Prostate gland (tissue), 2 donors: Measurements from ENCODE around the gene PLA2G3.

Source experiments
- CTCF ChIP-seq, 4 experiments: fragments of 200-600 bp in 2 of 4; fragments of 450-650 bp in 2 of 4; sonication (generic) in 2 of 4; IDR thresholded peaks; 1 replicate in 3 of 4; 2 replicates in 1 of 4; pipeline ENCODE4 v1.5.1; 2016 to 2019; ENCODE audit warnings: antibody characterized with exemption in 4 of 4, mild to moderate bottlenecking in 2 of 4, moderate library complexity in 2 of 4
- POLR2A ChIP-seq: fragments of 450-650 bp; IDR thresholded peaks from one replicate; pipeline ENCODE4 v1.6.1; 2016; ENCODE audit warnings: antibody characterized with exemption, mild to moderate bottlenecking
- POLR2AphosphoS5 ChIP-seq: sonication (generic); formaldehyde crosslinking; IDR thresholded peaks from one replicate; pipeline ENCODE4 v1.6.1; 2017; ENCODE audit warnings: antibody characterized with exemption

GRCh38 chr22:31119026-31119717 lies 21.1 kb downstream of the PLA2G3 start:
- TF ChIP-seq CTCF (IDR thresholded peaks at IDR 0.05): no peak
- no peak for TF ChIP-seq POLR2A
- no peak for TF ChIP-seq POLR2AphosphoS5
